ENCODE data around the gene XIAP.
"Not testable (repeated sequence)": the region's sequence is repeated elsewhere in the genome, so short reads cannot be mapped to it uniquely, and the experiment has no call there.

The XIAP gene

DNA sequence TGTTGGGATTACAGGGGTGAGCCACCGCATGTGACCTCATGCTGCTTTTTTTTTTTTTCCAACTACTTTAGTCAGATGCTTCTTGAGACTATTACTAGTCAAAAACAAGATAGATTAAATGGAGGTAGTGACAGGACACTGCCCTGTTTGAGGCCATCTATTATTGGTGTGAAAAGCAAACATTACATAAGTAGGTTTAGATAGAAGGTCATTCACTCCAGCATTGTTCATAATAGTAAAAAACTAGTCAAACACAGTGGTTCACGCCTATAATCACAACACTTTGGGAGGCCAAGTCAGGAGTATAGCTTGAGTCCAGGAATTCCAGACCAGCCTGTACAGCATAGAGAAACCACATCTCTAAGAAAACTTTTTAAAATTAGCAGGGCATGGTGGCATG is 16.3 kb downstream of the XIAP start:
- DNase-seq (ENCODE audit: low spot score), result peak; percentile 17

GRCh38 chrX:123876844-123877243 is 17.0 kb downstream of the XIAP start:
- DNase-seq (ENCODE audit: low spot score), result no peak

DNA sequence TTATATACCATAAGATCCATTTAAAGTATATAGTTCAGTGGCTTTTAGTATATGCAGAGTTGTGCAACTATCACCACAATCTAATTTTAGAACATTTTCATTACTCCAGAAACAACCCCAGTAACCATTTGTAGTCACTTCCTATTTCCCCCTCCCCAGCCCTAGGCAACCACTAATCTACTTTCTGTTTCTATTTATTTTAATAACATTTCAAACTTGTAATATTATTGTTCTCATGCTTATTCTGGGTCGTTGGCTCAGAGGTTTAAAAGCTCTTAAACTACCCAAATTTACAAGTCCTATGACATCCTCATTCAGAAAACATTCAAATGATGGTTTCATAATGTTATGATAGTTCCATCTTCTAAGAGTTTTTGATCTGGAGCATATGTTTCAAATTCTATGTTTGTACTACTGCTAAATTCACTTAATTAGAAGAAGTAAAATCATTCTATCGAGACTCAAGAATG is 18.4 kb downstream of the XIAP start:
- no peak for DNase-seq (ENCODE audit: low spot score)

GRCh38 chrX:123881330-123881729 is 21.5 kb downstream of the XIAP start:
- no peak for DNase-seq (ENCODE audit: low spot score)

GRCh38 chrX:123882391-123882790 is 22.5 kb downstream of the XIAP start:
- no peak for DNase-seq (ENCODE audit: low spot score)

GRCh38 chrX:123884809-123885408 is 25.1 kb downstream of the XIAP start:
- DNase-seq (ENCODE audit: low spot score), result peak; percentile 45

DNA sequence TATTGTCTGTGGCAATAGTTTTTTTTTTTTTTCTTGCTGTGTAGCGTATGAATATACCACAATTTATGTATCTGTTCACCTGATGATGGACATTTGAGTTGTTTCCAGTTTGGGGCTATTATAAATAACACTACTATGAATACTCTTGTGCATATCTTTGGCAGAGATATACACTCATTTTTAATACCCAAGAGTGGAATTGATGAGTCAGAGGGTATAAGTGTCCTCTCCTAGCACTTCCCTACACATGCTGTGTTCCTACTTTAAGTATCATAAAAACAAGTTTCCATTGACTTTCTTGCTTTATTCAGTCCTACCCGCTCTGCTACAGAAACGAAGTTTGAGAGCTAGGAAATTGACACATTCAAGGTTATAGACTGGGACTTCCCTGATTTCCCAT is 39.8 kb downstream of the XIAP start:
- no peak for DNase-seq (ENCODE audit: low spot score)

DNA sequence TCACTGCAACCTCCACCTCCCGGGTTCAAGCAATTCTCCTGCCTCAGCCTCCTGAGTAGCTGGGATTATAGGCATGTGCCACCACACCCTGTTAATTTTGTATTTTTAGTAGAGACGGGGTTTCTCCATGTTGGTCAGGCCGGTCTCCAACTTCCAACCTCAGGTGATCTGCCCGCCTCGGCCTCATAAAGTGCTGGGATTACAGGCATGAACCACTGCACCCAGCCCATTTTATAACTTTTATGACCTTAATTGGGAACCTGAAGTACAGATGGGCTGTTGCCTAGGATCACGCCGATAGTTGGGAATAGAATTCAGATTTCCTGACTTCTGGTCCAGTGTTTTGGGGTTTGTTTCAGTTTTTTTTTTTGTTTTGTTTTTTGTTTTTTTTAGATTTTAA is 43.4 kb downstream of the XIAP start:
- DNase-seq (ENCODE audit: low spot score), result not testable (repeated sequence)

DNA sequence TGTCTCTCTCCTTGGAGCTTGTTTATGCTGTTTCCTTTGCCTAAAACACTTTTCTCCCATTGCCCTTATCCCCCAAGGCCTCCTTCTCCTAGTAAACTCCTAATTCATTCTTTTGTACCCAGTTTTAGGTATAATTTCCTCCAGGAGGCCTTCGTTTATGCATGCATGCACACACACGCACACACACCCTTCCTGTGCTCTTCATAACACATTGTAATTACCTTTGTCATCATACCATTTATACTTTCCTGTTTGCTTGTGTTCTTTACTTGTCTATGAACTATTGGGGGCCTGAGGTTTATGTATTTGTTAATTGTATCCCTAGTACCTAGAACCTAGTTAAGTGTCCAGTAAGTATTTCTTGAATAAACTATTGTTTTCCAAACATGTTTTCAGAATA is 45.5 kb downstream of the XIAP start:
- DNase-seq (ENCODE audit: low spot score), result no peak

- no peak for DNase-seq (ENCODE audit: low spot score)
Measured at GRCh38 chrX:123906557-123907316, 46.9 kb downstream of the XIAP start.

DNA sequence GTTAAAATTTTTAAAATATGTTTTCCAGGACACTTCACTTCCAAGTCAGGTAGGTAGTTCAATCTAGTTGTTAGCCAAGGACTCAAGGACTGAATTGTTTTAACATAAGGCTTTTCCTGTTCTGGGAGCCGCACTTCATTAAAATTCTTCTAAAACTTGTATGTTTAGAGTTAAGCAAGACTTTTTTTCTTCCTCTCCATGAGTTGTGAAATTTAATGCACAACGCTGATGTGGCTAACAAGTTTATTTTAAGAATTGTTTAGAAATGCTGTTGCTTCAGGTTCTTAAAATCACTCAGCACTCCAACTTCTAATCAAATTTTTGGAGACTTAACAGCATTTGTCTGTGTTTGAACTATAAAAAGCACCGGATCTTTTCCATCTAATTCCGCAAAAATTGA is 49.7 kb downstream of the XIAP start:
- DNase-seq (ENCODE audit: low spot score), result no peak

GRCh38 chrX:123917069-123917468 is 57.2 kb downstream of the XIAP start:
- no peak for DNase-seq (ENCODE audit: low spot score)

GRCh38 chrX:123918106-123918721 is 58.4 kb downstream of the XIAP start:
- no peak for DNase-seq (ENCODE audit: low spot score)

DNA sequence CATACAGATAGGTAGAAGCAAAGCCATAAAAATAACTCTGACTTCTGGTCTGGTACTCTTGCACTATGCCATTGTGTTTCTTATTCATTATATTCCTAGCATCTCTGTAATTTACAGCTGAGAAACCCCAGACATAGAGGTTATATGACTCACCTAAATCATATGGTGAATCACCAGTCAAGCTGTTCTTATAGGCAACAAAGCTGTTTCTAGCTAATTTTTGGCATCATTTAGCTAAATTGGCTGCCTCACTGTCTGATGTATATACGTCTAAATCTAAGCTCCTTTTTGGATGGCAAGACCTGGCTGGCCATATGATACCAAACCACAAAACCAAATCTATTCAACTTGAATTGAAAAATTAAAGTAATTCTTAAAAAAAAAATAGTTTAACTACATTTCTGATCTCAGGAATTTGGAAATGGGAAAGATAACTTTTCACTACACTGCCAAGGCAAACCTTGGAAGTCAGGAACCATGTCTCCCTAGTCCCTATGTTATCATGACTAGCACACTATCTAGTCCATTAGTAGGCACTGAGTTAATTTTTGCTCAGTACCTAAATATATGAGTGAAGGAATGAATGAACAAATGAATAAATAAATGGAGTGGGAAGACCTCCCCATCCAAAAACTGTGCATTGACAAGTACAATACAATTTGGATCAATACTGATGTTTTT is 60.4 kb downstream of the XIAP start:
- DNase-seq (ENCODE audit: low spot score), result no peak

DNA sequence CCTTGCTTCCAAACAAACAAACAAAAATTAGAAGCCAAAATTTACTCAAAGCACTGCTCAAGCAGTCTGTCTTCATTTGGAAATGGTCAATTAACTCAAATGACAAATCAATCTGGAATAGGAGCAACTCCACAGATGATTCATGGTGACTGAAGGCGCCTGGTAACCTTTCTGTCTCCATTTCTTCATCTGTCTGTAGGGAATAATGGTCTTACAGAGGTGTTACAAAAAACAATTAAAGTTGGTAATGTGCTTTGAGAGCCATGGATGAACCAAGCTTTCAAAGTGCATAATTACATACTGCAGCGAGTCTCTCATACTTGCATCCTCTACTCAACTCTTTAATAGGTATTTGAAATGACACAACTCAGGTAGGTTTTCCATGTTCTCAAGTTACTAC is 63.4 kb downstream of the XIAP start:
- no peak for DNase-seq (ENCODE audit: low spot score)

DNA sequence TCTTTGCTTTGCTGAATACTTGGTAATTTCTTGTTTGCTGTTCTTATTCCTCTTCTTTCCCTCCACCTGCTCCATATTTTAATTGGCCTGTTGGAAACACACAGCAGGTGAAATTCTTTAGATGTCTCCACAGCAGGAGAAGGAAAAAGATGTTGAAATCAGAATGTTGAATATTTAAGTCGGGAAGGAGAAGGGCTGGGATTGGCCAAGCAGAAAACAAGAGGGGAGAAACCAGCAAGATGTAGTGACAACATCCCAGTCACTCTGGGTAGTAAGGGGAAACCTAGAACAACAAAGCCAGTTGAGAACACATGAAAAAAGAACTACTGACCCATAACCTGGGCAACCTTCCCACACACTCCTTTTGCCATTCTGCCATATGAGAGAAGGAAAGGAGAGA is 64.3 kb downstream of the XIAP start:
- DNase-seq (ENCODE audit: low spot score), result no peak

GRCh38 chrX:123927845-123928244 is 68.0 kb downstream of the XIAP start:
- no peak for DNase-seq (ENCODE audit: low spot score)

DNA sequence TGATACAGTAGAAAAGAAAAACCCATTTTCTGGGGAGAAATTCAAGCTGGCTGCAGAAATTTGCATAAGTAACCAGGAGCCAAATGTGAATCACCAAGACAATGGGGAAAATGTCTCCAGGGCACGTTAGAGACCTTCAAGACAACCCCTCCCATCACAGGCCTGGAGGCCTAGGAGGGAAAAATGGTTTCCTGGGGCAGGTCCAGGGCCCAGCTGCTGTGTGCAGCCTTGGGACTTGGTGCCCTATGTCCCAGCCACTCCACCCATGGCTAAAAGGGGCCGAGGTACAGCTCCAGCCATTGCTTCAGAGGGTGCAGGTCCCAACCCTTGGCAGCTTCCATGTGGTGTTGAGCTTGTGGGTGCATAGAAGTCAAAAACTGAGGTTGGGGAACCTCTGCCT is 72.2 kb downstream of the XIAP start:
- not testable (repeated sequence) for DNase-seq (ENCODE audit: low spot score)

DNA sequence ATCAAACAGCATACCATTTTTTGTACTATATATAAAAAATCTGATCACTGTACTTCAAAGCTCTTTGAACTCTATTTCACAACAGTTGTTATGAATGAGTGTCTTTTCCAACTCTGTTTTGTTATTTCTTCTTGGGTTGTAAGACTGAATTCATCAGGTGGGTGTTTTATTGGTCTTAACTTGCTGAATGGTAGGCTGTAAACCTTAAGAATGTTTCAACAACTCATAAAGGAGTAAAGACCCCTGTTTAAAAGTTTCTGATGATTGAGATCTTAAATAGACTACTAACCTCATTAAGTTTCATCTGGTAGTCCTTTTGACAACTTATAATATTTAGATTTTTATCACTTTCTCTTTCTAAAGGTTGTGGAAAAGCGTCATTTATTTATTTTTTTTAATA is 83.2 kb downstream of the XIAP start:
- DNase-seq (ENCODE audit: low spot score), result no peak

DNA sequence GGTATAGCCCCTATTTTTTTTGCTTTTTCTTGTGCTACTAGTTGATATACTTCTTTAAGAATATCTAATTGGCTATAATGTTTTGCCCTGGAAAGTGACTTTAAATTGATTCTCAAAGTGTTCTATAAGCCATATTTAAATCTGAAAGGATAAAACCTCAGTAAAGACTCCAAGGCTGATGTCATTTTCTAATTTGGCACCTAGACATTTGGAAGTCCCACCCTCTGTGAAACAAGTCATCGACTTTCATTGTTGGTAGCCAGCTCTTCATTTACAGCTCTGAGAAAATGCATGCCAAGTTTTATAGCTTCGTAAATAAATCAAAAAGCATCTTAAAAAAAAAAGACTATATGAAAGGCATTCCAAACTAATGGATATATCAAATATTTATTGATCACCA is 83.6 kb downstream of the XIAP start:
- no peak for DNase-seq (ENCODE audit: low spot score)

GRCh38 chrX:123949846-123950245 is 90.0 kb downstream of the XIAP start:
- no peak for DNase-seq (ENCODE audit: low spot score)

- DNase-seq (ENCODE audit: low spot score), result no peak
Measured at GRCh38 chrX:123959281-123960063, 99.6 kb downstream of the XIAP start.

All from HuH-7 (cell line).